GM23338 (cell line): ENCODE data around the gene STX5. TPM values are rescaled to one million over a fixed set of nuclear protein-coding genes. Genes with fewer than 3 reads are reported as not detected.

Experiments
- ATAC-seq: fragments of 200-7000 bp; cut with Tn5 transposase; 3 replicates; pipeline ENCODE4 v1.9.1; 2020
- DNase-seq: peaks from one replicate; pipeline ENCODE4 v3.0.0-alpha.2; 2015; ENCODE audit warnings: low spot score
- H2AFZ ChIP-seq: fragments of 200-600 bp; sonication (generic); 2 replicates; pipeline ENCODE4 v1.8.0; 2016; ENCODE audit warnings: antibody characterized with exemption, mild to moderate bottlenecking, moderate library complexity
- H3F3A ChIP-seq: fragments of 200-600 bp; sonication (generic); replicated peaks from 2 replicates; pipeline ENCODE4 v1.8.0; 2017; ENCODE audit warnings: antibody characterized with exemption, mixed run types, low read depth
- H3K27ac ChIP-seq: fragments of 200-600 bp; sonication (generic); 2 replicates; pipeline ENCODE4 v1.6.1; 2016; ENCODE audit warnings: low read depth
- H3K27me3 ChIP-seq: fragments of 200-600 bp; sonication (generic); 2 replicates; pipeline ENCODE4 v1.8.0; 2016; ENCODE audit warnings: mild to moderate bottlenecking, mixed run types, moderate library complexity; ENCODE audit not compliant: insufficient read depth
- H3K36me3 ChIP-seq: fragments of 200-600 bp; sonication (generic); 2 replicates; pipeline ENCODE4 v1.8.0; 2016; ENCODE audit warnings: mild to moderate bottlenecking; ENCODE audit not compliant: insufficient read depth
- H3K4me1 ChIP-seq: fragments of 200-600 bp; sonication (generic); 2 replicates; pipeline ENCODE4 v1.8.0; 2016; ENCODE audit warnings: mild to moderate bottlenecking, moderate library complexity; ENCODE audit not compliant: insufficient read depth
- H3K4me2 ChIP-seq: fragments of 200-600 bp; sonication (generic); 2 replicates; pipeline ENCODE4 v1.7.1; 2017; ENCODE audit warnings: mixed run types
- H3K4me3 ChIP-seq: fragments of 200-600 bp; sonication (generic); 2 replicates; pipeline ENCODE4 v1.6.1; 2016; ENCODE audit warnings: mixed run types
- H3K79me2 ChIP-seq: fragments of 200-600 bp; sonication (generic); replicated peaks from 2 replicates; pipeline ENCODE4 v1.8.0; 2017; ENCODE audit warnings: mild to moderate bottlenecking; ENCODE audit not compliant: insufficient read depth
- H3K9me2 ChIP-seq: fragments of 200-600 bp; sonication (generic); 2 replicates; pipeline ENCODE4 v1.8.0; 2017; ENCODE audit not compliant: insufficient read depth
- H4K20me1 ChIP-seq: fragments of 200-600 bp; sonication (generic); replicated peaks from 2 replicates; pipeline ENCODE4 v1.8.0; 2017; ENCODE audit warnings: mild to moderate bottlenecking; ENCODE audit not compliant: insufficient read depth
- H3K27ac Mint-ChIP-seq: 2 replicates; pipeline ENCODE4 v1.8.0; 2020; ENCODE audit warnings: inconsistent platforms, mild to moderate bottlenecking, moderate library complexity, mixed read lengths
- H3K27me3 Mint-ChIP-seq: 3 replicates; pipeline ENCODE4 v1.8.0; 2022; ENCODE audit warnings: low read depth, mild to moderate bottlenecking, moderate library complexity, mixed read lengths, inconsistent platforms; ENCODE audit not compliant: insufficient read depth, poor library complexity
- H3K36me3 Mint-ChIP-seq: 3 replicates; pipeline ENCODE4 v1.8.0; 2021; ENCODE audit warnings: low read depth, mild to moderate bottlenecking, inconsistent platforms, moderate library complexity, mixed read lengths
- H3K4me1 Mint-ChIP-seq: 3 replicates; pipeline ENCODE4 v1.8.0; 2020; ENCODE audit warnings: mild to moderate bottlenecking, inconsistent platforms, mixed read lengths
- H3K4me3 Mint-ChIP-seq: 3 replicates; pipeline ENCODE4 v1.8.0; 2021; ENCODE audit warnings: moderate library complexity, mild to moderate bottlenecking, inconsistent platforms, mixed read lengths
- H3K9me3 Mint-ChIP-seq: 3 replicates; pipeline ENCODE4 v1.8.0; 2020; ENCODE audit warnings: moderate library complexity, mild to moderate bottlenecking, inconsistent platforms, mixed read lengths
- EZH2 ChIP-seq: fragments of 200-600 bp; sonication (generic); IDR thresholded peaks from one replicate; pipeline ENCODE4 v1.8.0; 2017; ENCODE audit warnings: antibody characterized with exemption, mild to moderate bottlenecking, low read depth; ENCODE audit not compliant: unreplicated experiment
- JUNB ChIP-seq: IDR thresholded peaks from one replicate; pipeline ENCODE4 v1.6.1; 2016; ENCODE audit warnings: antibody characterized with exemption; ENCODE audit not compliant: unreplicated experiment
- NANOG ChIP-seq: IDR thresholded peaks from 2 replicates; pipeline ENCODE4 v1.6.1; 2016; ENCODE audit warnings: antibody characterized with exemption, borderline replicate concordance
- POLR2AphosphoS5 ChIP-seq: IDR thresholded peaks from 2 replicates; pipeline ENCODE4 v1.6.1; 2016; ENCODE audit warnings: antibody characterized with exemption, low read depth
- STAT1 ChIP-seq: IDR thresholded peaks from one replicate; pipeline ENCODE4 v1.6.1; 2016; ENCODE audit warnings: antibody characterized with exemption; ENCODE audit not compliant: unreplicated experiment
- ZNF114 ChIP-seq: fragments of 250-450 bp; sonication (Bioruptor Pico); IDR thresholded peaks from 2 replicates; pipeline ENCODE4 v1.5.0; 2020; ENCODE audit warnings: mild to moderate bottlenecking, moderate library complexity
- ZNF331 ChIP-seq: fragments of 250-450 bp; sonication (Bioruptor Pico); IDR thresholded peaks from 2 replicates; pipeline ENCODE4 v1.5.0; 2020; ENCODE audit warnings: low read depth, mild to moderate bottlenecking, moderate library complexity
- polyA plus RNA-seq: library from polyadenylated mRNA; unstranded; fragments of >200 nt; fragmentation: Nextera tagmentation; extraction: Ambion mirVana; gene quantifications from 2 replicates; pipeline ENCODE4 v1.2.1, GENCODE V29; 2016
- total RNA-seq: library from RNA; depleted of rRNA; stranded (reverse); fragments of >200 nt; shearing (Covaris generic); gene quantifications from 2 replicates; pipeline ENCODE4 v1.2.3, GENCODE V29; 2014
- TF ChIP-seq, protein P1 (sequence below): fragments of 250-450 bp; sonication (Bioruptor Pico); IDR thresholded peaks from 2 replicates; pipeline ENCODE4 v1.5.0; 2020; ENCODE audit warnings: mild to moderate bottlenecking, moderate library complexity
- TF ChIP-seq, protein P2 (sequence below): IDR thresholded peaks from 2 replicates; pipeline ENCODE4 v1.6.1; 2016; ENCODE audit warnings: antibody characterized with exemption

The STX5 gene
- total and polyA plus RNA-seq, 2 experiments from 2014 or later: 7.7 to 22.2 TPM

DNA sequence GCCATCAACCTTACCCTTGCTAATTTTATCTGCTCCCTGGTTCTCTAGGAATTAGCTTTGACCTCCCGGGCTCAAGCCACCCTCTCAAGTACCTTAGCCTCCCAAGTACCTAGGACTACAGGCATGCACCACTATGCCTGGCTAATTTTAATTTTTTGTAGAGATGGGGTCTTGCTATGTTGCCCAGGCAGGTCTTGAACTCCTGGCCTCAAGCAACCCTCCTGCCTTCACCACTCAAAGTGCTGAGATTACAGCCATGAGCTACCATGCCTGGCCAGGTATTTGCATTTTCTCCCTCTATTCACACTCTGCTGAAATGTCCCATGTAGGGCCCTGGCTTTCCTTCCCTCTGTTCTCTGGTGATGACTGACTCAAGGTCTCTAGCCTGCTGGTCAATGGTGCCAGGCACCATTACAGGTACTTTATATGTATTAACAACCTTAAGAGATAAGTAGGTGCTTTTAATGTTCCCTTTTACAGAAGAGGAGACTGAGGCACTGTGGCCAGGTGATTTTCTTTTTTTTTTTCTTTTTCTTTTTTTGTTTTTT lies 16.0 kb upstream of the STX5 start:
- H2AFZ ChIP-seq: no peak overlapping the region
- no peak overlapping the region for H3K27ac ChIP-seq
- TF ChIP-seq NANOG: no peak
- TF ChIP-seq STAT1: no peak
- no peak for TF ChIP-seq ZNF114 (CRISPR knock-in tag)
- TF ChIP-seq POLR2AphosphoS5: no peak
- TF ChIP-seq JUNB: no peak
- TF ChIP-seq, protein P1, sequence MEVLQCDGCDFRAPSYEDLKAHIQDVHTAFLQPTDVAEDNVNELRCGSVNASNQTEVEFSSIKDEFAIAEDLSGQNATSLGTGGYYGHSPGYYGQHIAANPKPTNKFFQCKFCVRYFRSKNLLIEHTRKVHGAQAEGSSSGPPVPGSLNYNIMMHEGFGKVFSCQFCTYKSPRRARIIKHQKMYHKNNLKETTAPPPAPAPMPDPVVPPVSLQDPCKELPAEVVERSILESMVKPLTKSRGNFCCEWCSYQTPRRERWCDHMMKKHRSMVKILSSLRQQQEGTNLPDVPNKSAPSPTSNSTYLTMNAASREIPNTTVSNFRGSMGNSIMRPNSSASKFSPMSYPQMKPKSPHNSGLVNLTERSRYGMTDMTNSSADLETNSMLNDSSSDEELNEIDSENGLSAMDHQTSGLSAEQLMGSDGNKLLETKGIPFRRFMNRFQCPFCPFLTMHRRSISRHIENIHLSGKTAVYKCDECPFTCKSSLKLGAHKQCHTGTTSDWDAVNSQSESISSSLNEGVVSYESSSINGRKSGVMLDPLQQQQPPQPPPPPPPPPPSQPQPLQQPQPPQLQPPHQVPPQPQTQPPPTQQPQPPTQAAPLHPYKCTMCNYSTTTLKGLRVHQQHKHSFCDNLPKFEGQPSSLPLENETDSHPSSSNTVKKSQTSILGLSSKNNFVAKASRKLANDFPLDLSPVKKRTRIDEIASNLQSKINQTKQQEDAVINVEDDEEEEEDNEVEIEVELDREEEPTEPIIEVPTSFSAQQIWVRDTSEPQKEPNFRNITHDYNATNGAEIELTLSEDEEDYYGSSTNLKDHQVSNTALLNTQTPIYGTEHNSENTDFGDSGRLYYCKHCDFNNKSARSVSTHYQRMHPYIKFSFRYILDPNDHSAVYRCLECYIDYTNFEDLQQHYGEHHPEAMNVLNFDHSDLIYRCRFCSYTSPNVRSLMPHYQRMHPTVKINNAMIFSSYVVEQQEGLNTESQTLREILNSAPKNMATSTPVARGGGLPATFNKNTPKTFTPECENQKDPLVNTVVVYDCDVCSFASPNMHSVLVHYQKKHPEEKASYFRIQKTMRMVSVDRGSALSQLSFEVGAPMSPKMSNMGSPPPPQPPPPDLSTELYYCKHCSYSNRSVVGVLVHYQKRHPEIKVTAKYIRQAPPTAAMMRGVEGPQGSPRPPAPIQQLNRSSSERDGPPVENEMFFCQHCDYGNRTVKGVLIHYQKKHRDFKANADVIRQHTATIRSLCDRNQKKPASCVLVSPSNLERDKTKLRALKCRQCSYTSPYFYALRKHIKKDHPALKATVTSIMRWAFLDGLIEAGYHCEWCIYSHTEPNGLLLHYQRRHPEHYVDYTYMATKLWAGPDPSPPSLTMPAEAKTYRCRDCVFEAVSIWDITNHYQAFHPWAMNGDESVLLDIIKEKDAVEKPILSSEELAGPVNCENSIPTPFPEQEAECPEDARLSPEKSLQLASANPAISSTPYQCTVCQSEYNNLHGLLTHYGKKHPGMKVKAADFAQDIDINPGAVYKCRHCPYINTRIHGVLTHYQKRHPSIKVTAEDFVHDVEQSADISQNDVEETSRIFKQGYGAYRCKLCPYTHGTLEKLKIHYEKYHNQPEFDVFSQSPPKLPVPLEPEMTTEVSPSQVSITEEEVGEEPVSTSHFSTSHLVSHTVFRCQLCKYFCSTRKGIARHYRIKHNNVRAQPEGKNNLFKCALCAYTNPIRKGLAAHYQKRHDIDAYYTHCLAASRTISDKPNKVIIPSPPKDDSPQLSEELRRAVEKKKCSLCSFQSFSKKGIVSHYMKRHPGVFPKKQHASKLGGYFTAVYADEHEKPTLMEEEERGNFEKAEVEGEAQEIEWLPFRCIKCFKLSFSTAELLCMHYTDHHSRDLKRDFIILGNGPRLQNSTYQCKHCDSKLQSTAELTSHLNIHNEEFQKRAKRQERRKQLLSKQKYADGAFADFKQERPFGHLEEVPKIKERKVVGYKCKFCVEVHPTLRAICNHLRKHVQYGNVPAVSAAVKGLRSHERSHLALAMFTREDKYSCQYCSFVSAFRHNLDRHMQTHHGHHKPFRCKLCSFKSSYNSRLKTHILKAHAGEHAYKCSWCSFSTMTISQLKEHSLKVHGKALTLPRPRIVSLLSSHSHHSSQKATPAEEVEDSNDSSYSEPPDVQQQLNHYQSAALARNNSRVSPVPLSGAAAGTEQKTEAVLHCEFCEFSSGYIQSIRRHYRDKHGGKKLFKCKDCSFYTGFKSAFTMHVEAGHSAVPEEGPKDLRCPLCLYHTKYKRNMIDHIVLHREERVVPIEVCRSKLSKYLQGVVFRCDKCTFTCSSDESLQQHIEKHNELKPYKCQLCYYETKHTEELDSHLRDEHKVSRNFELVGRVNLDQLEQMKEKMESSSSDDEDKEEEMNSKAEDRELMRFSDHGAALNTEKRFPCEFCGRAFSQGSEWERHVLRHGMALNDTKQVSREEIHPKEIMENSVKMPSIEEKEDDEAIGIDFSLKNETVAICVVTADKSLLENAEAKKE (CRISPR knock-in tag): no peak
- no peak for TF ChIP-seq EZH2
- no peak for TF ChIP-seq ZNF331 (CRISPR knock-in tag)
- TF ChIP-seq, protein P2, sequence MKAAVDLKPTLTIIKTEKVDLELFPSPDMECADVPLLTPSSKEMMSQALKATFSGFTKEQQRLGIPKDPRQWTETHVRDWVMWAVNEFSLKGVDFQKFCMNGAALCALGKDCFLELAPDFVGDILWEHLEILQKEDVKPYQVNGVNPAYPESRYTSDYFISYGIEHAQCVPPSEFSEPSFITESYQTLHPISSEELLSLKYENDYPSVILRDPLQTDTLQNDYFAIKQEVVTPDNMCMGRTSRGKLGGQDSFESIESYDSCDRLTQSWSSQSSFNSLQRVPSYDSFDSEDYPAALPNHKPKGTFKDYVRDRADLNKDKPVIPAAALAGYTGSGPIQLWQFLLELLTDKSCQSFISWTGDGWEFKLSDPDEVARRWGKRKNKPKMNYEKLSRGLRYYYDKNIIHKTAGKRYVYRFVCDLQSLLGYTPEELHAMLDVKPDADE: no peak
- H3K27ac Mint-ChIP-seq: no peak overlapping the region
- H3K36me3 Mint-ChIP-seq: peaks cover 32% of the 10 kb centered on the region
- no peak overlapping the region; the same call in 2 of the 3 replicates for H3K4me3 Mint-ChIP-seq
- peaks cover 8% of the 10 kb centered on the region; the same call in 1 of the 2 replicates for H3K4me1 ChIP-seq
- H3K9me3 Mint-ChIP-seq: peaks cover 21% of the 10 kb centered on the region
- H3K4me3 ChIP-seq: no peak overlapping the region
- no peaks in the 10 kb centered on the region for H4K20me1 ChIP-seq
- no peaks in the 10 kb centered on the region for H3K9me2 ChIP-seq
- peaks cover 11% of the 10 kb centered on the region for H3K36me3 ChIP-seq
- no peak overlapping the region for H3K4me2 ChIP-seq
- peaks cover 20% of the 10 kb centered on the region for H3K4me1 Mint-ChIP-seq
- peaks cover 38% of the 10 kb centered on the region for H3F3A ChIP-seq
- DNase-seq (no peak), ATAC-seq (no peak)
- peaks cover 5% of the 10 kb centered on the region for H3K79me2 ChIP-seq
- peaks cover 35% of the 10 kb centered on the region for H3K27me3 Mint-ChIP-seq
- H3K27me3 ChIP-seq: no peaks in the 10 kb centered on the region
